ENCODE data around the gene CFAP126.
"Not testable (repeated sequence)": the region's sequence is repeated elsewhere in the genome, so short reads cannot be mapped to it uniquely, and the experiment has no call there.

CFAP126 gene

GRCh38 chr1:161398900-161399256, 31.2 kb upstream of the CFAP126 start (continued):
- no peak for TF ChIP-seq ZBTB11 (tag by site-specific recombination; conservative IDR thresholded peaks at IDR 0.05; ENCODE audit: low read depth)
- no peak for TF ChIP-seq SP7 (tag by site-specific recombination; IDR thresholded peaks at IDR 0.05)
- no peak for TF ChIP-seq INSM2 (tag by site-specific recombination; IDR thresholded peaks at IDR 0.05)
- 0 out of 2 replicates have a peak, but pooled peaks have one; percentile 16 for TF ChIP-seq ZNF513 (tag by site-specific recombination; IDR thresholded peaks at IDR 0.05)
- no peak for TF ChIP-seq HIC1 (tag by site-specific recombination; IDR thresholded peaks at IDR 0.05)
- TF ChIP-seq ZNF704 (tag by site-specific recombination; IDR thresholded peaks at IDR 0.05): no peak
- TF ChIP-seq ZBTB48 (tag by site-specific recombination; IDR thresholded peaks at IDR 0.05): no peak
- TF ChIP-seq ZNF692 (tag by site-specific recombination; IDR thresholded peaks at IDR 0.05): peak; percentile 13; the same call in 1 of the 2 replicates
- TF ChIP-seq ZNF621 (tag by site-specific recombination; IDR thresholded peaks at IDR 0.05): no peak
- no peak for TF ChIP-seq EGR2 (tag by site-specific recombination; IDR thresholded peaks at IDR 0.05; ENCODE audit: low read depth)
- TF ChIP-seq ZNF202 (tag by site-specific recombination; IDR thresholded peaks at IDR 0.05; ENCODE audit: borderline replicate concordance): no peak
- no peak for TF ChIP-seq PRDM4 (tag by site-specific recombination; IDR thresholded peaks at IDR 0.05)
- no peak for TF ChIP-seq ZNF747 (tag by site-specific recombination; IDR thresholded peaks at IDR 0.05)
- TF ChIP-seq ZNF335 (tag by site-specific recombination; conservative IDR thresholded peaks at IDR 0.05): no peak; the same call in 1 of the 2 replicates
- TF ChIP-seq ZNF121 (tag by site-specific recombination; IDR thresholded peaks at IDR 0.05): no peak
- TF ChIP-seq ZNF561 (tag by site-specific recombination; IDR thresholded peaks at IDR 0.05; ENCODE audit: borderline replicate concordance): no peak
- no peak for TF ChIP-seq ZNF677 (tag by site-specific recombination; IDR thresholded peaks at IDR 0.05)
- TF ChIP-seq ZNF311 (tag by site-specific recombination; IDR thresholded peaks at IDR 0.05; ENCODE audit: borderline replicate concordance): no peak
- no peak for TF ChIP-seq ZNF148 (tag by site-specific recombination; IDR thresholded peaks at IDR 0.05; ENCODE audit: borderline replicate concordance)

- H3K36me3 ChIP-seq (ENCODE audit: control insufficient read depth in 2 of 2, insufficient read depth in 1 of 2, low read length in 2 of 2); H3K4me1 ChIP-seq (ENCODE audit: control insufficient read depth, insufficient read depth, low read length); POLR2A ChIA-PET; CTCF ChIA-PET; H3K9me3 ChIP-seq (ENCODE audit: control insufficient read depth, insufficient read depth, low read depth, low read length); H3K27ac ChIP-seq (ENCODE audit: extremely low read depth, low read depth, low read length); H3K4me3 ChIP-seq (ENCODE audit: low read depth, low read length): not testable (repeated sequence)
Measured at GRCh38 chr1:161397038-161397437, 29.4 kb upstream of the CFAP126 start.
